Erythroblast (primary cell): Measurements from ENCODE around the gene MBD5.

Source experiments
- DNase-seq, 2 experiments: peaks; one replicate each; lab custom pipeline; 2025; lab: John Stamatoyannopoulos, UW
- GATA1 ChIP-seq: IDR thresholded peaks from 2 replicates; pipeline ENCODE4 v1.6.1; 2011; ENCODE audit warnings: low read depth, mild to moderate bottlenecking, control low read depth, low read length, moderate library complexity
- POLR2A ChIP-seq: IDR thresholded peaks from 2 replicates; pipeline ENCODE4 v1.6.1; 2011; ENCODE audit warnings: mild to moderate bottlenecking, low read length

Gene MBD5

DNA sequence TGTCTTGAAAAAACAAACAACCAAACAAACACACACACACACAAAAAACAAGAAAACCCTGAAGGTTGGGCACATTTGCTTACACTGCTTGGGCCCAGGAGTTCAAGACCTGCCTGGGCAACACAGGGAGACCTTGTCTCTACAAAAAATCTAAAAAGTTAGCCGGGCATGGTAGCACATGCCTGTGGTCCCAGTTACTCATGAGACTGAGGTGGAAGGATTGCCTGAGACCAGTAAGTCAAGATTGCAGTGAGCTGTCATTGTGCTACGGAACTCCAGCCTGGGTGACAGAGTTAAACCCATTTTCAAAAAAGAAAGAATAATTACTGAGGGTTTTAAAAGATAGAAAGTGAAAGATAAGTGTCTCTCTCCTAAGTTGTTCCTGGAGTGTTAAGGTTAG, 103.4 kb downstream of the MBD5 start:
- no peak for DNase-seq
- no peak for TF ChIP-seq GATA1
- TF ChIP-seq POLR2A, result no peak

DNA sequence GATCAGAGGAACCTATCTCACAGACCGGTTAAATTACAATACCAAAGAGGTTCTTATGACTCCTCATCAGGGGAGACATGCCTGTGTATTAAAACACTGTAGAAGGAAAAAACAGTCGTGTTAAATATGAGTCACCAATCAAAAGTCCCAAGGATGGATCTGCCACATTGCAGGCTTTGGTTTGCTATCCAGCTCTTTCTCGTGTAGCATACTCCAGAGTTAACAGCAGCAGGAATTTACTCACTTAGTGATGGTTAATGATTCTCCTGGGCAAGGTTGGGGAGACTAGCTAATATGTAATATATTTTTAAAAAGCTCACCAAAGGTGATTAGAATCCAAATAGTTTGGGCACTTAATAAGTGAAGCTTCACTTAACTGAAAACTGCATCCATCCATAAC, 109.7 kb downstream of the MBD5 start:
- no peak for DNase-seq
- TF ChIP-seq POLR2A (no peak), GATA1 (no peak)

DNA sequence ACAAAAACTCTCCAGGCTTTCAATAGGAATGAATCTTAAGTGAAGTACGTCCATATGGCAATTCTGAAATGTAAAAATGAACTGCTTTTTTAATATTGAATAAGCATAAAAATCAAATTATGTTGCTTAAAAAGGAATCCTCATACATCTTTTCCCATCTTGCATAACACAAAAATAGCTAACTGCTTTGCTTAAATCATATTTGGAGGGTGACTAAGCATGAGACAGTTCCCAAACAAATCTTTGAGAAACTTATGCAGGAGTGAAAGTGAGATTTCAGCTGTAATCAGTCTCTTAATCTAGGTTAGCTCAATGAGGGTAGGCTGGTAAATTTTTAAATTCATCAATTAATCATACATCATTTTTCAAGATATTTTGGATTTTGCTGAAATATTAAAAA, 111.5 kb downstream of the MBD5 start:
- TF ChIP-seq POLR2A (no peak), GATA1 (no peak)
- no peak for DNase-seq

DNA sequence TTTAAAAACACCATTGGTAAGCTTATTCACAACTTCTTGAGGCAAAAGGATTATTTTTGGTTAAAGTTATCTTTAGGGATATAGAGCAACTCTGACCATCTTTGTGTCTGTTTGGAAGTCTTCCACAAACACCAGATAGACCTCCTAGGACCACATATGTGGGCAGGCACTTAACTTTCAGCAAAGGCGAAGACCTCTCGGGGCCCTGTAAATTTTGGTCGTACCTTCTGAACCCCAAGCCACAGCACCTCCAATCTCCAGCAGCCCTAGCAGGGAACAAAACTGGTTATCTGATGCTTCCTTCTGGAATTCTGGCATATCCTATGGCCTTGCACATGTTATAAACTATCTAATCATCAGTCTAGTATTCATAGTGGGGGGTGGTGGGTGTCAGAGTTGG, 114.8 kb downstream of the MBD5 start:
- no peak for DNase-seq
- TF ChIP-seq POLR2A (no peak), GATA1 (no peak)

DNA sequence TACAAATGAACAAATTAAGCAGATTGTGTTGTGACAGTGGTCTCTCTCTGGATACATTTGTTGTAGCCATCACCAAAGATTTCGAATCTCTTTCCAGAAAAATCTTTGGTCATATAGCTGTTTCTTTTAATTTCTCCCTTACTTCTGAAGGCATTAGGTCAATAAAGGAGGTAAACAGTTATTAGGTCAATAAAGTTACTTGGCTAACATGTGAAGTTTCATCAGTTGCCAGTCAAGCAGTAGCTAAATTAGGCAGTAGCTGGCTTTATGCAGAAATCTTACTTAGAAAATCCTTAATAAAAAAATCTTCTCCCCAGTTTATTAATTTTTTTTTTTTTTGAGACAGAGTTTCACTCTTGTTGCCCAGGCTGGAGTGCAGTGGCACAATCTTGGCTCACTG, 115.5 kb downstream of the MBD5 start:
- DNase-seq, result no peak
- TF ChIP-seq POLR2A (no peak), GATA1 (no peak)

DNA sequence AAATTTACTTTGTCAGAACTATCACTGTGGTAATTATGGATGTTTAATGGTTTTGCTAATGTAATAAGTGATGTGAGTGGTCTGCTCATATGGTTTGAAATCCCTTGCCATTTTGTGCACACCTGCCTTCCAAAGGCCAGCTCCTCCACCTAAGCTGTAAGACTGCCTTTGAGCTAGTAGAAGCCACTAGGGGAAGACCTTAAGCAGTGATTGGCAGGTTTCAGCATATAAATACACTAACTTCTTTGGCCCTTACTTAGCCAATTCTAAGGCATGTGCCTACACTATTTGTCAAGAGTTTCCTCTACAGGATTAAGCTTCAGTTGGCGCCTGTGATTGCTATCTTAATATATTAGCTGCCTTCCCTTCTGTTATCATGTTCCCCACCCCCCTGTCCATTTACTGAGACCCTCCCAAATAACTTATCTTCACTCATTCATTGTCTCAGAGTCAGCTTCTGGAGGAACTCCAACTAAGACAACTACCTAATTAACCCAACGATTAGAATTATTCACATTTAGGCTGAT, 141.1 kb downstream of the MBD5 start:
- TF ChIP-seq POLR2A (peak; percentile 31), GATA1 (no peak)
- DNase-seq, result peak; percentile 72 to 92

DNA sequence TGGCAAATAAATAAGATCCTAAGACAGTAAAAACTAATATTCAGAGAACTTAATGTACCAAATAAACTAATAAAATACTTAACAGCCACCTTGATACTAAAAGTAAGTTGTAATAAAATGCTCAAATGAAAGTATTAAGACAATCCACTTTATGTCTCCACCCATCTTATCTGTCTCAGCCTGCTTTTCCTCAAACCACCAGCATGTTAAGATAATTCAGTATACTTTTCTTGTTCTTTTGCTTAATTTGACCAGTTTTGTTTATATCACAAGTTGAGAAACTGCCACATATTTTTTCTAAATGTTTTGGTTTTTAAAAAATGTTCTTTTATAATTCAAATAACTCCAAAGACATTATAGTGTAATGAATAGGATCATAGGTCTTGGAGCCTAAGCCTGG, 142.0 kb downstream of the MBD5 start:
- DNase-seq, result peak; percentile 81 to 89

DNA sequence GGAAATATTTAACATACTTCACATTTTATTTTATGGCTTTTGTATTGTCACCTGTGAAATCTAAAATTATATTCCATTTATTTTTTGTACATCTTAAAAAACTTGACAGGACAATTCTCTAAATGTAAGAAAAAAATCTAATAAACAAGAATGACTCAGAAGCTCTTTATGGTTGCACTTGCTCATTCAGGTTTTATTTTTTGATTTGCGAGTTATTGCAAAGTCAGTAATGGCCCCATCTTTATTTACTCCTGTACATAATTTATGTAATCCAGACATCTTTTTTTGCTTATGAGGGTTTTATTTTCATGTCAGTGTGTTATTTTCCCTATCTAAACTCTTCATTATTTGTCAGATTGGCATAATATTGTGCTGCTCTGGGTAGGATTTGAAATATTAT, 145.1 kb downstream of the MBD5 start:
- TF ChIP-seq POLR2A (no peak), GATA1 (no peak)
- DNase-seq, result peak in 1 of 2 experiments; percentile 29

More for the DNA sequence above, 142.0 kb downstream of the MBD5 start:
- TF ChIP-seq GATA1 (peak; percentile 40), POLR2A (peak; percentile 15)

DNA sequence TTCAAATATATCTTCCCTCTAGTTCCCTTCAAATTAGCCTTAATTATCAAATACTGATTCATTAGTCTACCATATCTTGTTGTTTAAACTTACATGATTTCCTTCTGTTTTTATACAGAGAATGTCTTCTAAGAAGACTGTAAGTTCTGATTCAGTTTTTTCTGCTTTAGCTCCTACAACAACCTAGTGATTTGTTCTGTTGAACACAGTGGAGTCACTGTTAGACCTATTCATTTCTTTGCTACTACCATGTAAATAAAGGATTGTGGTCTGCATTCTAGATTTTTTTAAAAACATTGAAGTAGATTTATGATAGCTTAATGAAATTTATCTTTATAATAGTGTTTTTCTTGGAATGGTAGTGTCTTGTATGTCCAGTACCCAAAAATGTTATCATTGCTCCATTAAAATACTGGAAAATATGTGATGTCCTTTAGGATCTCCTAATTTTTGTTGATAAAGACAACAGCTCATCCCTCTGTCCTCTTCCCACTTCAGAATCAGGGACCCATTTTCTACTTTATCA, 146.4 kb downstream of the MBD5 start:
- no peak for TF ChIP-seq POLR2A
- no peak for TF ChIP-seq GATA1
- DNase-seq, result no peak

DNA sequence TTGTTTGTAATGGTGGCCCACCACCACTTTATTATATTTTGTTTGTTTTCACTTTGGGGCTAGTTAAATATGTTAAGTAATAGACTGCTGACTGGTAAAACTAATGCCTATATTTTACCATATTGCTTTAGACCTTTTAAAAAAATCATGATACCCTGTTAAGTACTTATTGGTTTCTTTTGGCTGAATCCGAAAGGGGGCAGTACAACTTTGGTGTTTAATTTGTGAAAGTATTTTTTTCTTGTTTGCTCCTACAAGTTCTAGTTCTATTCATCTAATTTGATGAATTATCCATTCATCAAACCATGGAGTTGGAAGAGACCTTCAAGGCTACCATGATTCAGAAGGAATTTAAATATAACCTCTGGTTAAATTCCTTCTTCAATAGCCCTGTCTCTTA, 147.0 kb downstream of the MBD5 start:
- TF ChIP-seq POLR2A (no peak), GATA1 (no peak)
- no peak for DNase-seq

DNA sequence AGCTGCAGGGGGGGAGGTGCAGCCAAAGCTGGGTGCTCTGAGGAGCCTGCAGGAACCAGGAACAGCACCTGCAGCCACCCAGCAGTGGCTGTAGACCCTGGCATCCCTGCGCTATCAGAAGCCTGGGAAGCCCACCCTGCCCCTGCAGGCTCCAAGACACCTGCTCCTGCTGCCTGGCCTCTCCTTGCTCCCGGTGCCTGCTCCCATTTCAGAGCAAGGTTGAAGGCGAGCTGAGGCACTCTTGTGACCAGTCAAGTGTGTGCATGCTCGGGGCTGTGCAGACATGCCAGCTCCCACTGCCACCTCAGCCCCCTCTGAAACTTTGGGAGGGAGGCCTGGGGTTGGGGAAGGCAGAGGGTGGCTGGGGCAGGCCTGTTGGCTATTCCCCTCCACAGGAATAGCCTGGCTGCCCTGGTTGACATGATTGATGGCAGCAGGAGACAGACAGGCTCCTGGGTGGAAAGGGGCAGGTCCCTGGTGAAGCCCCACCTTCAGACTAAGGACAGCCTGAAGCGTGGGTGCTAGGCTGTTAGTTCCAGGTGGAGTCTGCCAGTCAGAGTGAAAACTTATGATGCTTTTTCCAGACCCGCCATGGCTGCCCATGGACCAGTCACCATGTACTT, 151.4 kb downstream of the MBD5 start:
- DNase-seq, result no peak
- no peak for TF ChIP-seq POLR2A
- no peak for TF ChIP-seq GATA1

DNA sequence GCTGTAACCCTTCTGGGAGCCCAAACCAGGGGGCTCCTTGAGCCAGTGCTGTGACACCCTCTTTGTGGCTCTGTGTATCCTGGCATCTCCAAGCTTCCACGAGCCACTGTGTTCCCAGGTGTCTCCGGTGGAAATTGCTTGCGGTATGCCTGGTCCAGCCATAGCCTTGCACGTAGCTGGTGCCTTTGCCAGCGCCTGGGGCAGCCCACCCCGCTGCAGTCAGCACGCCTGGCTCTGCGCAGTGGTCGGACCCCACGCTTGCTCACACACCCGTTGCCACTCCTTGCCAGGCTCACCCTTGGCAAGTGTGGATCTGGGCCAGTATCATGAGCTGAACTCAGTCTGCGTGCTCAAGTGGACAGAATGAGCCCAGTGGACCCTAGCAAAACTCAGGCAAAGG, 152.3 kb downstream of the MBD5 start:
- TF ChIP-seq GATA1 (no peak), POLR2A (no peak)
- no peak for DNase-seq

DNA sequence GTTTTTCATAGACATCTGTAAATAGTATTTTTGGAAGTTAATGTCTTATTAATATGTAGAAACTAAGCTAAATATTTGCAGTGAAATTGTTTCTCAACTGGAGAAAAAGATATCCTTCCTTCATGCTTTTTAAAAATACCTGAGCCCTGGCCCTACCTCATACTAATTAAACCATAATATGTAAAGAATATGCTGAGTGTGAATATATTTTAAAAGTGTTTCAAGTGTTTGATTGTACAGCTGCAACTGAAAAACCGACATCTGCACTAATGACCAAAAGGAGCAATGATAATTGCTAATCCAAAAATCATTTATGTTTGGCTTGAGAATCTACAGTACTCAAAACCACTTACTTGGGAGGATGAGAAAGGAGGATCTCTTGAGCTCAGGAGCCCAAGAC, 156.7 kb downstream of the MBD5 start:
- TF ChIP-seq POLR2A (no peak), GATA1 (no peak)
- DNase-seq, result no peak

DNA sequence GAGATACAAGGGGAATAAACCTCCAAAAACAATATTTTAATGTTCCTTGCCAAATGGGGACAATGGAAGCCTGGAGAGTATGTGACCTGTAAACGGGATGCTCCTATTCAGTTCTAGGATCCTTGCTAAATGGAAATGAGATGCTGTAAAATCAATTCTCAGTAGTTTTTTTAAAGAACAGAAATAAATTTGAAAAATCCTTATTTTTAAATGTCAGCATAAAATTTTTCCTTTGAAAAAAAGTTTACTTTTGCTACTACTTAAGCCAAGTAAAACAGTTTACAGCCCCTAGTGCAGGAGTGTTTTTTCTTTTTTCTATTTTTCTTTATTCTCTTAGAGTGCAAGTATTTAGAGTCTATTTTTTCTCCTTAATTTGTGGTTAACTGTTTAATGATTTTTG, 158.8 kb downstream of the MBD5 start:
- no peak for TF ChIP-seq GATA1
- no peak for TF ChIP-seq POLR2A
- DNase-seq, result no peak

DNA sequence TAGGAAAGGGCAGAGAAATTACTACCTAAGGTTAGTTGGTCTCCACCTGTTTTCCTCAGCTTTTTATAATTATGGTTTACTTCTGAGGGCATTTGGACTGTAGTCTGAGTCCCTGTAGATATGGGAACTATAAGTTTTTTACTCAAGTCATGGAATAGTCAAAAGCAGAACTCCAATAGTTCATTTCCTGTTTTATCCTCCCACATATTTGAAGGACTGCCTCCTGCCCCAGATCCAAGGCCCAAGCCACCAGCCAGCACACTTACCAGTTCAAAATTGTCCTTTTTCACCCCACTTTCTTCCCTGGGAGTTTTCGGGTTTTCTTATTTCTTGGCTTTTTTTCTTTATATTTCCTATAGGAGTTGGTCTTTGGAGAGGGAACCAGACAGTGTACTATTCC, 164.1 kb downstream of the MBD5 start:
- DNase-seq, result no peak
- TF ChIP-seq POLR2A (no peak), GATA1 (no peak)
